H7 (cell line): Measurements from ENCODE around the gene AKAP1. TPM values are rescaled to one million over a fixed set of nuclear protein-coding genes. Genes with fewer than 3 reads are reported as not detected.
A peak's percentile ranks its signal among the peaks of the same experiment; 100 is the strongest.

Source experiments
- DNase-seq: peaks from one replicate; pipeline ENCODE4 v3.0.0; 2012
- H3K27me3 ChIP-seq: 2 replicates; pipeline ENCODE4 v1.6.0; 2011; ENCODE audit warnings: mild to moderate bottlenecking, low read length; ENCODE audit not compliant: control insufficient read depth, insufficient read depth
- H3K36me3 ChIP-seq: replicated peaks from 2 replicates; pipeline ENCODE4 v1.5.1; 2011; ENCODE audit warnings: low read length; ENCODE audit not compliant: control insufficient read depth, insufficient read depth
- H3K4me3 ChIP-seq: 2 replicates; pipeline ENCODE4 v1.5.1; 2011; ENCODE audit warnings: low read depth, mild to moderate bottlenecking, control low read depth, low read length, moderate library complexity; ENCODE audit not compliant: insufficient read depth
- total RNA-seq: library from RNA; depleted of rRNA; stranded (reverse); fragments of >200 nt; shearing (Covaris generic); gene quantifications from 2 replicates; pipeline ENCODE4 v1.2.3, GENCODE V29; 2014; rRNA removed

AKAP1 gene, protein sequence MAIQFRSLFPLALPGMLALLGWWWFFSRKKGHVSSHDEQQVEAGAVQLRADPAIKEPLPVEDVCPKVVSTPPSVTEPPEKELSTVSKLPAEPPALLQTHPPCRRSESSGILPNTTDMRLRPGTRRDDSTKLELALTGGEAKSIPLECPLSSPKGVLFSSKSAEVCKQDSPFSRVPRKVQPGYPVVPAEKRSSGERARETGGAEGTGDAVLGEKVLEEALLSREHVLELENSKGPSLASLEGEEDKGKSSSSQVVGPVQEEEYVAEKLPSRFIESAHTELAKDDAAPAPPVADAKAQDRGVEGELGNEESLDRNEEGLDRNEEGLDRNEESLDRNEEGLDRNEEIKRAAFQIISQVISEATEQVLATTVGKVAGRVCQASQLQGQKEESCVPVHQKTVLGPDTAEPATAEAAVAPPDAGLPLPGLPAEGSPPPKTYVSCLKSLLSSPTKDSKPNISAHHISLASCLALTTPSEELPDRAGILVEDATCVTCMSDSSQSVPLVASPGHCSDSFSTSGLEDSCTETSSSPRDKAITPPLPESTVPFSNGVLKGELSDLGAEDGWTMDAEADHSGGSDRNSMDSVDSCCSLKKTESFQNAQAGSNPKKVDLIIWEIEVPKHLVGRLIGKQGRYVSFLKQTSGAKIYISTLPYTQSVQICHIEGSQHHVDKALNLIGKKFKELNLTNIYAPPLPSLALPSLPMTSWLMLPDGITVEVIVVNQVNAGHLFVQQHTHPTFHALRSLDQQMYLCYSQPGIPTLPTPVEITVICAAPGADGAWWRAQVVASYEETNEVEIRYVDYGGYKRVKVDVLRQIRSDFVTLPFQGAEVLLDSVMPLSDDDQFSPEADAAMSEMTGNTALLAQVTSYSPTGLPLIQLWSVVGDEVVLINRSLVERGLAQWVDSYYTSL
- total RNA-seq, result 62.6 and 67.8 TPM in 2 replicates

- Histone ChIP-seq H3K27me3 (no peaks in the 10 kb centered on the region; the same call in 1 of the 2 replicates), H3K4me3 (peak within 1 kb of the TSS; percentile 89), H3K36me3 (no peaks in the 10 kb centered on the region; the same call in 1 of the 2 replicates)
- DNase-seq, result peak; percentile 100
Observed at GRCh38 chr17:57084802-57085447, at the start of gene AKAP1. Gene AKAP1 (plus strand): TSS chr17:57085246. CDS start chr17:57105465, 20,219 bp downstream.

DNA sequence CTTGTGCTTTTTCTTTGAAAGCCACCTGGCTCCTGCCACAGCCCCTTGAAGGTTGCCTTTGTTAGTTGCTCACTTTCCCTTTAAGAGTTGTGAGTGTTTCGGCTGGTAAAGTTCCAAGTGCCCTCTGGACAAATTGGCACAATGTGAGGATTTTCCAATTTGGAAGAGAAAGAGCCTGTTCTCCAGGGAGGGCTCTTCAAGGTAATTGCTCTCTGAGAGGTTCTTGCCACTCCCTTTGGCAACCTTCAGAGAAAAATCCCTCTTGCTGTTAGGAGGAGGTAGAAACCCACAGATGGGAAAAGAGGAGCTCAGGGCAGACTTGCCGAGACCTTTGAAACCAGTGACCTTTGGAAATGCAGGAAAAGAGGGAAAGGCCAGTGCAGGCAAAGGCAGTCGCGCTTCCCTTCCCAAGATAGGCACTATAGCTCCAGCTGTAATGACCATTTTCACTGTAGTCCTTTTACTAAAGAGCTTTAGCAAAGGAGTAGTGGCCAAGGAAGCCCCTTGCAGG, 49.0 kb upstream of the AKAP1 start:
- H3K27me3 ChIP-seq, result peaks cover 2% of the 10 kb centered on the region; the same call in 1 of the 2 replicates
- no peaks in the 10 kb centered on the region for H3K36me3 ChIP-seq
- no peak overlapping the region for H3K4me3 ChIP-seq
- no peak for DNase-seq

- no peak overlapping the region for H3K4me3 ChIP-seq
- no peak for DNase-seq
- H3K36me3 ChIP-seq, result no peaks in the 10 kb centered on the region
- H3K27me3 ChIP-seq, result peaks cover 2% of the 10 kb centered on the region; the same call in 1 of the 2 replicates
Observed at GRCh38 chr17:57037411-57037810, 47.6 kb upstream of the AKAP1 start.

GRCh38 chr17:57038486-57038885, 46.6 kb upstream of the AKAP1 start:
- H3K27me3 ChIP-seq, result peaks cover 2% of the 10 kb centered on the region; the same call in 1 of the 2 replicates
- DNase-seq, result no peak
- no peak overlapping the region for H3K4me3 ChIP-seq
- H3K36me3 ChIP-seq, result no peaks in the 10 kb centered on the region

DNA sequence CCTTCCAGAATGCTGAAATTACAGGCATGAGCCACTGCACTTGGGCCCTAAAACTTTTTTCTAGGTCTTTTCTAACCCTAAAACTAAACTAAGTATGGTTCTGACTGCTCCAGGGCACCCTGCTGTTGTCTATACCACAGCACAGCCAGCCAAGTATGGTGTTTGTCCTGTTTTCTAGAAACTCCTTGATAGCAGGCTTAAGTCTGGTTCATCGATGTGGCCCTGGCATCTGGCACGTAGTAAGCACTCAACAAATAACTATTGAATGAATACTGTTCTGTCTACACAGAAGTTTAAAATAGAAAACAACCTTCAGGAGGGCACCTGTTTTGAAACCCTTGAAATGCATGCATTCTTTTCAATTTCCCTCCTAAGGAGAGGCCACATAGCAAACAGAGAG, 44.5 kb upstream of the AKAP1 start:
- Histone ChIP-seq H3K27me3 (peaks cover 2% of the 10 kb centered on the region; the same call in 1 of the 2 replicates), H3K36me3 (no peaks in the 10 kb centered on the region), H3K4me3 (no peak overlapping the region)
- no peak for DNase-seq

DNA sequence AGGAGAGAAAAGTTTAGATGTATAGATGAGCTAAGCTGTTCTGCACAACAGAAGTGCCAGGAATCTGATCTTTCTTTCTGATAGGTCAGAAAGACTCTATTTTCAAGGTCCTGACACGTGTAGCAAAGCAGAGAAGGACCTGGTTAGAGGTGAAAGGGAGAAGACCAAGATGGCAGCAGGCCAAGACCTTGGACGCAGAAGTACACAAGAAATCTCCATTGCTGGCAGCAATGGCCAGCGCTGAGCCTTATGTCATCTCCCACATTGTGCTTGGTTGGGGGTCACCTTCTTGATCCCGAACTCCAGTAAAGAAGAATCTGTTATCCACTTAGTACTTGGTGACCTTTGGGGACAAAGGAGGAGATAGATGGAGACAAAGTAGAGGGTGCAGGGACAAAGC, 41.8 kb upstream of the AKAP1 start:
- Histone ChIP-seq H3K36me3 (no peaks in the 10 kb centered on the region), H3K27me3 (no peaks in the 10 kb centered on the region), H3K4me3 (no peak overlapping the region)
- no peak for DNase-seq

- Histone ChIP-seq H3K4me3 (no peak overlapping the region), H3K36me3 (no peaks in the 10 kb centered on the region), H3K27me3 (no peaks in the 10 kb centered on the region)
- DNase-seq, result peak; percentile 37
Observed at GRCh38 chr17:57044976-57045867, 39.8 kb upstream of the AKAP1 start.

GRCh38 chr17:57045868-57046704, 39.0 kb upstream of the AKAP1 start:
- Histone ChIP-seq H3K4me3 (no peak overlapping the region), H3K27me3 (no peaks in the 10 kb centered on the region), H3K36me3 (no peaks in the 10 kb centered on the region)
- peak; percentile 56 for DNase-seq

DNA sequence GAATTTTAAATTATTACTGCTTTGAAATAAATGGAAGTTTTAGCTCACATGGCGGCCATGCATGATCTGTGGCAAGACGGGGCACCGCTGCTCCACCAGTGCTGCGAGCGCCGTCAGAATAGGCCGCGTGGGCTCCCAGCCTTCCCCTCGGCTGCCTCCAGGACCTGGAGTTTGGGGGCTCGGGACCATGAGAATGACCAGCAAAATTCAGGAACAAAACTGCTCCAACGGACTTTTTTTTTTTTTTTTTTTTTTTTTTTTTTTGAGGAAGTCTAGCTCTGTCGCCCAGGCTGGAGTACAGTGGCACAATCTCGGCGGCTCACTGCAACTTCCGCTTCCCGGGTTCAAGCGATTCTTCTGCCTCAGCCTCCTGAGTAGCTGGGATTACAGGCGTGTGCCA, 38.3 kb upstream of the AKAP1 start:
- DNase-seq, result peak; percentile 27
- Histone ChIP-seq H3K36me3 (no peaks in the 10 kb centered on the region), H3K4me3 (no peak overlapping the region), H3K27me3 (no peaks in the 10 kb centered on the region)

GRCh38 chr17:57048096-57048495, 37.0 kb upstream of the AKAP1 start:
- DNase-seq, result no peak
- H3K4me3 ChIP-seq, result no peak overlapping the region

DNA sequence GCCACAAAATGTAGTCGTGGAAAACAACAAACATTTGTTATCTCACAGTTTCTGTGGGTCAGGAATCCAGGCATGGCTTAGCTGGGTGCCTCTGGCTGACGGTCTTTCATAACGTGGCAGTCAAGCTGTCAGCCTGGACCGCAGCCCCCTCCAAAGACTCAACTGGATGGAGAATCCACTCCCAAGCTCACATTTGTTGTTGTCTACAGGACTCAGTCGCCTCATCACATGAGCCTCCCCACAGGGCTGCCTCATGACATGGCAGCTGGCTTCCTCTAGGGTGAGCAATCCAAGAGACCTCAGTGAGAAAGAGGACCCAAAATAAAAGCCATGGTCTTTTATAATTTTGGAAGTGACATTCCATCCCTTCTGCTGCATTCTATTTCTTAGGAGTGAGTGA, 34.7 kb upstream of the AKAP1 start:
- Histone ChIP-seq H3K36me3 (no peaks in the 10 kb centered on the region), H3K4me3 (no peak overlapping the region), H3K27me3 (no peaks in the 10 kb centered on the region)
- DNase-seq, result peak; percentile 37

More at GRCh38 chr17:57048096-57048495, 37.0 kb upstream of the AKAP1 start:
- Histone ChIP-seq H3K36me3 (no peaks in the 10 kb centered on the region), H3K27me3 (no peaks in the 10 kb centered on the region)

DNA sequence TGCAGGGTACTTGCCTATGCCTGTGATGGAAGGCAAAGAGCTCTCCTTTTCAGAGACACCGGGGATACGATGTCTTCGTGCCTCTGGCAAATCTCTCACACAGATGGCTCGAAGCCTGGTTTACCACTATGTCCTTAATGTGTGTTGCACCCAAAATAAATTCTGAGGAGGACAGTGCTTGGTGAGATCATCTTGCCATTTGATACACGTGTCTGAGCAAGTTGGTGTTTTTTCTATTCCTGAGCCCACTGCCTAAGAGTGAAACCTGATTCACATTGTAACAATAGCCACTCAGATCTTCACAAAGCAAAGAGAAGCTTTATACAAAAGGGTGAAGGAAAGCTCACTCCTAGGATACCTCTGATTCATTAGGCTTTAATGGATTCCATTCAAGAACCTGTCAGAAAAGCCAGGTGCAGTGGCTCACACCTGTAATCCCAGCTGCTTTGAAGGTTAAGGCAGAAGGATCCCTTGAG, 33.1 kb upstream of the AKAP1 start:
- H3K27me3 ChIP-seq, result no peaks in the 10 kb centered on the region
- H3K4me3 ChIP-seq, result no peak overlapping the region
- no peaks in the 10 kb centered on the region for H3K36me3 ChIP-seq
- peak; percentile 28 for DNase-seq

- Histone ChIP-seq H3K4me3 (no peak overlapping the region), H3K36me3 (no peaks in the 10 kb centered on the region), H3K27me3 (no peaks in the 10 kb centered on the region)
- no peak for DNase-seq
Observed at GRCh38 chr17:57062865-57063264, 22.2 kb upstream of the AKAP1 start.
